Endothelial cell of coronary artery (primary cell): Measurements from ENCODE around the gene ZNF106. TPM values are rescaled to one million over a fixed set of nuclear protein-coding genes. Genes with fewer than 3 reads are reported as not detected.

Experiments used
- total RNA-seq: library from RNA; depleted of rRNA; stranded (reverse); fragments of >200 nt; gene quantifications from 2 replicates; pipeline ENCODE4 v1.2.3, GENCODE V29; 2014

ZNF106 gene
- total RNA-seq = 47.7 and 59.2 TPM in 2 replicates

GRCh38 chr15:42490671-42491538 is at the start of gene ZNF106:
TSS of gene ZNF106 (minus strand) at chr15:42491141. CDS start at chr15:42472289, 18,852 bp downstream.

GRCh38 chr15:42495361-42496212 is 4.6 kb upstream of the ZNF106 start, which contains the start of gene SNAP23:
TSS of gene SNAP23 (plus strand) at chr15:42495634. CDS start at chr15:42511847, 16,213 bp downstream.

Other genes with a start within 250 kb of the ZNF106 start
- gene GANC, start 217.9 kb downstream of the ZNF106 start, total RNA-seq = 9.3 and 10.9 TPM in 2 replicates
- gene TMEM87A, start 217.7 kb downstream of the ZNF106 start, total RNA-seq = 44.3 and 49.5 TPM in 2 replicates
- 0.28 and 0.36 TPM in 2 replicates for gene CAPN3, start 131.6 kb downstream of the ZNF106 start, total RNA-seq
- 163 and 184 TPM in 2 replicates for gene SNAP23, start 4.5 kb upstream of the ZNF106 start, total RNA-seq
- gene LRRC57, start 57.7 kb upstream of the ZNF106 start, total RNA-seq = 13.3 and 14.4 TPM in 2 replicates
- 24.5 and 27.2 TPM in 2 replicates for gene HAUS2, start 57.7 kb upstream of the ZNF106 start, total RNA-seq
- gene STARD9, start 84.5 kb upstream of the ZNF106 start, total RNA-seq = 5.5 and 8.7 TPM in 2 replicates
- 11.3 and 11.7 TPM in 2 replicates for gene CDAN1, start 246.0 kb upstream of the ZNF106 start, total RNA-seq